Aorta (tissue), 5 donors: Measurements from ENCODE around the gene SMURF2. TPM values are rescaled to one million over a fixed set of nuclear protein-coding genes. Genes with fewer than 3 reads are reported as not detected.

Experiments used
- ATAC-seq: fragments of 200-7000 bp; cut with Tn5 transposase; one replicate; pipeline ENCODE4 v1.9.1; 2022; ENCODE audit warnings: moderate library complexity; ENCODE audit not compliant: low FRiP score
- DNase-seq, 2 donors: peaks; one replicate each; pipeline ENCODE4 v3.0.0-alpha.2; 2020
- H3K27ac ChIP-seq, 2 donors: one replicate each; pipeline ENCODE4 v1.5.1; 2013; ENCODE audit warnings: low read length in 2 of 2, mild to moderate bottlenecking in 2 of 2, moderate library complexity in 2 of 2, control low read depth in 1 of 2, inconsistent platforms in 1 of 2, low read depth in 1 of 2
- H3K27me3 ChIP-seq, 2 donors: one replicate each; pipeline ENCODE4 v1.6.1; 2013; ENCODE audit warnings: control low read depth in 1 of 2, low read length in 1 of 2, mild to moderate bottlenecking in 1 of 2, moderate library complexity in 1 of 2; ENCODE audit not compliant: insufficient read depth in 2 of 2, control insufficient read depth in 1 of 2
- H3K36me3 ChIP-seq, 2 donors: one replicate each; pipeline ENCODE4 v1.6.1; 2013; ENCODE audit warnings: control low read depth in 1 of 2, low read length in 1 of 2, mild to moderate bottlenecking in 1 of 2; ENCODE audit not compliant: insufficient read depth in 2 of 2, control insufficient read depth in 1 of 2
- H3K4me1 ChIP-seq, 2 donors: one replicate each; pipeline ENCODE4 v1.6.1; 2013; ENCODE audit warnings: low read length in 2 of 2, control low read depth in 1 of 2, mild to moderate bottlenecking in 1 of 2, moderate library complexity in 1 of 2; ENCODE audit not compliant: insufficient read depth in 2 of 2, control insufficient read depth in 1 of 2
- H3K4me3 ChIP-seq, 2 donors: one replicate each; pipeline ENCODE4 v1.5.1; 2013; ENCODE audit warnings: low read length in 2 of 2, control low read depth in 1 of 2, mild to moderate bottlenecking in 1 of 2
- H3K9me3 ChIP-seq: one replicate; pipeline ENCODE4 v1.6.1; 2013; ENCODE audit warnings: mild to moderate bottlenecking, low read length; ENCODE audit not compliant: control insufficient read depth
- WGBS, 2 donors: extraction: QIAGEN DNeasy Blood & Tissue Kit; methylation state at CpG; one replicate each; pipeline ENCODE4 v1.1.7; 2013; 5-methylcytosine and 5-hydroxymethylcytosine counted together
- intact Hi-C, 2 donors: fragments of 100-400 bp; cut with DNase I; formaldehyde crosslinking; loops; one replicate each; pipeline versions ENCODE4 v1.14.2 to v1.15.0; 2022
- polyA plus RNA-seq, 2 donors: library from polyadenylated mRNA; stranded (reverse); fragments of 200-250 nt; gene quantifications; one replicate each; pipeline ENCODE4 v1.2.3, GENCODE V29; 2013
- total RNA-seq, 2 donors: library from RNA; stranded (reverse); fragmentation: NEBNext Ultra II Directional; extraction: Animal tissue kit (Norgen Biotek cat#: 25700); gene quantifications; one replicate each; pipeline ENCODE4 v1.2.1, GENCODE V29; 2021
- donor health status: healthy with polysubstance abuse.
- donor health status: Bipolar disorder and iron deficiency.
- donor health status: DM: no; HTN: no; CAD: no.
- donor health status: DM: no; HTN: no; CAD: no.
- donor health status: DM: yes; HTN: yes; CAD: no.

The SMURF2 gene
- total and polyA plus RNA-seq, 4 donors, result 11.3 to 62.1 (median 24.4) TPM

DNA sequence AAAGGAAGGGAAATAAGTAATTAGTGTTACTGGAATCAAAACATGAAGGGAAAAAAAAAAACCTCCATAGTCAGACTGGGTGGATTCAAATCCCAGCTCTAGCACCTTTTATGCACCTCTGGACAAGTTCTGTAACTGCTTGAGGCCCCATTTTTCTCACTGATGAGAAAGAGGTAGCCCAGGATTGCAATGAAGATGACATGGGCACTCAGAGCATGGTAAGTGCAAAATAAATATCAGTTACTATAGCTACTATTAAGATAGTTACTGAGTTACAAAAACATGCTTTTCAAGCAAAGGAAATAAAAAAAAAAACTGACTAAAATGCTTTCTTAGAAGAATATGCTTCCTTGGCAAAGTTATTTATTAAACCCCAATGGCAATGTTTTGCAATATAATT is 96.5 kb downstream of the SMURF2 start:
- no peak overlapping the region for H3K27ac ChIP-seq
- no peaks in the 10 kb centered on the region for H3K9me3 ChIP-seq
- ATAC-seq (no peak), DNase-seq (no peak)
- no peak overlapping the region for H3K4me3 ChIP-seq
- H3K27me3 ChIP-seq, result no peaks in the 10 kb centered on the region
- H3K36me3 ChIP-seq, result peaks cover 2 to 7% of the 10 kb centered on the region in 2 donors
- intact Hi-C loops, result no loop called here
- no peaks in the 10 kb centered on the region for H3K4me1 ChIP-seq

DNA sequence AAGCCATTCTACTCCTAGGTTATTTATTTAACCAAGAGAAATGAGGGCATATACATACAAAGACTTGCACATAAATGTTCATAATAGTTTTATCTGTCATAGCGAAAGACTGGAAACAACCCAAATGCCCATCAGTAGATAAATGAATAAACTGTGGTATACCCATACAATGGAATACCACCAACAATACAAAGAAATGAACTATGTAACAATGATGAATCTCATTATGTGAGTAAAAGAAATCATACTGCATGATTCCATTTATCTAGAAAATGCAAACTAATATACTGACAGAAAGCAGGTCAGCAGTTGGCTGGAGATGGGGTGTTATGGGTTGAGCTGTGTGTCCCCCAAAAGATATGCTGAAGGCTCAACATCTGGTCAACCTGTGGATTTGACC is 98.0 kb downstream of the SMURF2 start:
- ATAC-seq (no peak), DNase-seq (no peak)
- intact Hi-C loops, result no loop called here
- Histone ChIP-seq H3K9me3 (no peaks in the 10 kb centered on the region), H3K4me3 (no peak overlapping the region), H3K4me1 (no peaks in the 10 kb centered on the region), H3K27ac (no peak overlapping the region), H3K27me3 (no peaks in the 10 kb centered on the region), H3K36me3 (peaks cover 2 to 3% of the 10 kb centered on the region in 2 donors)
- WGBS, 2 donors, result 87 to 96% methylated on average over 1 of the region's 1 CpG

DNA sequence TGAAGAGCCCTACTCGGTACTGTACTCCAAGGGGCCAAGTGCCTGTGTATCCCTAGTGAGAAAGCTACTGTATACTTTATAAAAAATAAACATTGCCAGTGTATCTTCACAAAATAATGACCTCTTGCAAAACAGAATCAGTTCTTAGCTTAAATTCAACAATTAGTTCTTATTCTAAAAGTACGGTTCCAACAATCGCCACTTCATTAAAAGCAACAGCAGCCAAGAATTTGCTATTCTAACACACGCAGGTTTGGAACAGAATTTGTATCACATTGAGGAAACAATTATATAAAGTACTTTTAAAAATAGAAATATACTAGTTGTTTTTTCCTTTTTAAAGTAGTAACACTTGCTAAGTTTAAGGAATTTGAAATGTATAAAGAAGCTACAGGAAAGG is 106.8 kb downstream of the SMURF2 start:
- Histone ChIP-seq H3K27me3 (no peaks in the 10 kb centered on the region), H3K36me3 (no peaks in the 10 kb centered on the region), H3K27ac (no peak overlapping the region), H3K4me3 (no peak overlapping the region), H3K9me3 (no peaks in the 10 kb centered on the region), H3K4me1 (no peaks in the 10 kb centered on the region)
- intact Hi-C loops, result no loop called here
- 53 to 54% methylated on average over 4 of the region's 4 CpGs for WGBS, 2 donors
- DNase-seq (no peak), ATAC-seq (no peak)

DNA sequence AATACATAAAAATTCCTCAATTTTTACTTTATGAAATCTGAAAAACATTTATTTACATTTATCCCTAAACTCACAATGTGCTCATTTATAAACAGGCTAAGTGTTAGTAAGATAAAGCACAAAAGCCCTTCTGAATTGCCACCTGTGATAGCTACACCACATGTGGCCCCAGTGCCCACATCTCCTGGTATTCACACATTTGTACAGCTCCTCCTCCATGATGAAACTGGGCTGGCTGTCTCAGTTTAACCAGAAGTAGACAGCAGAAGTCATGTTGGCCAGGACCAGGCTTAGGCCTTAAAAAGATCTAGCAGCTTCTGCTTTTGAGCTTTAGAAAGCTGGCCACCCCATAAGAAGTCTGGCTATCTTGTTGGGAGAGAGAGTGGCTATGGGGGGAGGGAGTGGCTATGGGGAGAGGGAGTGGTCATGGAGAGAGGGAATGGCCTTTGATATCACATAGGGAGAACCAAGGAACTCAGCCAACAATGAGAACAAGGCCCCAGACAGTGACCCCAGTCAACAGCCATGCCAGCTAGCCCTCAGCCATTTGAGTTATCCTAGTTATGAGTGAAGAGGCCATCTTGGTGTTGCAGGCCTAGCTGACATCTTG is 108.0 kb downstream of the SMURF2 start:
- intact Hi-C loops, result no loop called here
- Histone ChIP-seq H3K27me3 (no peaks in the 10 kb centered on the region), H3K4me1 (no peaks in the 10 kb centered on the region), H3K4me3 (no peak overlapping the region), H3K9me3 (no peaks in the 10 kb centered on the region), H3K27ac (no peak overlapping the region), H3K36me3 (no peaks in the 10 kb centered on the region)
- ATAC-seq (no peak), DNase-seq (no peak)

DNA sequence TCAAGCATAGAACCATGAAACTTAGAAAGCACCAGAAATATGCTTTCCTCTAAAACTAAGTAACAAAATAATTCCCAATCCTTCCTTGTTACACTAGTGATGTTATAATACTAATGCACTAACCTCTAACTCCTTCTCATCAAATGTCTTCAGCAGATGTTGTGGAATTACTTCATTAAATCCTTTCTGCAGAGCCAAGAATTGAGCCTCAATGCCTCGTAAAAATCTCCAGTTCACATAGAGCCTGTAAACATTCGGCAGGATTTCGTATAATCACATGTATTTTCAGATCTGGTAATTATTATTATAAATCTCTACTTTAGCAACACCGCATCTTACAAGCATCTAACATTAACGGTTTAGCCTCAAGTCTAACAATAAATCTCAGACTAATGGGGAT is 110.6 kb downstream of the SMURF2 start:
- intact Hi-C loops, result no loop called here
- no peaks in the 10 kb centered on the region for H3K36me3 ChIP-seq
- DNase-seq, result no peak
- WGBS, 2 donors, result 90 to 92% methylated on average over 5 of the region's 5 CpGs
- no peak for ATAC-seq
- H3K4me3 ChIP-seq, result no peak overlapping the region
- H3K27me3 ChIP-seq, result no peaks in the 10 kb centered on the region
- H3K4me1 ChIP-seq, result no peaks in the 10 kb centered on the region
- H3K27ac ChIP-seq, result no peak overlapping the region
- no peaks in the 10 kb centered on the region for H3K9me3 ChIP-seq

DNA sequence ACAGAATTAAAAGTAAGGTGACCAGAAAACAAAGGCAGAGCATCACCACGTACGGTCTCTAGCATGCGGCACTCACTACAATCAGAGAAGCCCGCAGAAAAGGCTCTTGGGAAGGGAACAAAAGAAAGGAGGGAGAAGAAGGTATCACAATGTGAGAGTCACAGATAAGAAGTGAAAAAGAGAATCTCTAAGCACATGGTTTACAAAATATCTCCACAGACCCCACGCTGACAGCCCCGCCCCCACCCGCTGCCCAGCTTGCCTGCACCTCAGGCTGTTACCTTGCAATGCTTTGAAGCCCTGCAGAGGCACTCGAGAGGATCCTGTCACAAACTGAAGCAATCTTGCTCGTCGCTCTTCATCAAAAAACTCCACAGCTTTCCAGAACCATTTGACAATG is 114.8 kb downstream of the SMURF2 start:
- H3K9me3 ChIP-seq, result no peaks in the 10 kb centered on the region
- DNase-seq, result no peak
- no peaks in the 10 kb centered on the region for H3K4me1 ChIP-seq
- no peak overlapping the region for H3K27ac ChIP-seq
- ATAC-seq, result no peak
- H3K36me3 ChIP-seq, result peaks cover 0 to 2% of the 10 kb centered on the region in 2 donors
- intact Hi-C loops, result no loop called here
- 75 to 76% methylated on average over 10 of the region's 10 CpGs for WGBS, 2 donors
- H3K27me3 ChIP-seq, result no peaks in the 10 kb centered on the region
- no peak overlapping the region for H3K4me3 ChIP-seq

DNA sequence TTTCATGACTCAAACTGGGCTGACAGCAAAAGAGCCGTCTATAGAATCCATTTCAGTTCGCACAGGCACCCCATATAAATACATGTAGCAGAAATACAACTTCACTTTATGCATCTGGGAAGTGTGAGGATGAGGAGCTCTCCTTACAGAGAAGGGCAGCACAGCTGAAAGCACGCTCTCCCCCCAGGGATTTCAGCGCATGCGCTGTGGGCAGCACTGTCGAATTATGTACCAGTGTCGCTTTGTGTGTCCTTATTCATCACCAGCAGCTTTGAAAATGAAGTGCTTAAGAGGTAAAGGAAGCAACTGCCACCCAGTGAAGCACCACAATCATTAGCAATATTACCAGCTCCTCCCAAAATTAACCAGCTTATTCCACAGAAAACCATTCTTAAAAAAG is 115.4 kb downstream of the SMURF2 start:
- Histone ChIP-seq H3K9me3 (no peaks in the 10 kb centered on the region), H3K27me3 (no peaks in the 10 kb centered on the region), H3K4me3 (no peak overlapping the region), H3K4me1 (no peaks in the 10 kb centered on the region), H3K36me3 (peaks cover 0 to 2% of the 10 kb centered on the region in 2 donors), H3K27ac (no peak overlapping the region)
- no peak for DNase-seq
- WGBS, 2 donors, result 78 to 84% methylated on average over 7 of the region's 7 CpGs
- no peak for ATAC-seq
- intact Hi-C loops, result no loop called here

DNA sequence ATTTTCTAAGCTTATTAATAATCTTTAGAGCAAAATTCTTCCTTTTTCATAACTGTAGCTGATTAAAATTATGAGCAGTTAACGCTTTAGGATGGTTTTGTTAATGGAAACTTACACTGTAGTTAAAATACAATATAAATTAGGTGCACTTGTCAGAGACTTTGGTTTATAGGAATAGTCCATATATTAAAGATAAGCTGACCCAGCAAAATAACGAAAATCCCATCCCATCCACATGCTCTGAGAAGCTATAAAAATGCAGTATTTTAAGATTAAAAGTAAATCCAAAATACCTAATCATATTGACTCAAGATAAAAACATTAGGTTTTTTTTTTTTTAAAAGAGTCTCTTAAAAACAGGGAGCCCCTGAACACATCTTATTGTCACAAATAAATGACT is 117.4 kb downstream of the SMURF2 start:
- Histone ChIP-seq H3K27ac (no peak overlapping the region), H3K27me3 (no peaks in the 10 kb centered on the region), H3K4me1 (no peaks in the 10 kb centered on the region), H3K4me3 (no peak overlapping the region), H3K36me3 (peaks cover 0 to 4% of the 10 kb centered on the region in 2 donors), H3K9me3 (no peaks in the 10 kb centered on the region)
- DNase-seq, result no peak
- no peak for ATAC-seq
- 86 to 88% methylated on average over 2 of the region's 2 CpGs for WGBS, 2 donors
- intact Hi-C loops, result no loop called here

DNA sequence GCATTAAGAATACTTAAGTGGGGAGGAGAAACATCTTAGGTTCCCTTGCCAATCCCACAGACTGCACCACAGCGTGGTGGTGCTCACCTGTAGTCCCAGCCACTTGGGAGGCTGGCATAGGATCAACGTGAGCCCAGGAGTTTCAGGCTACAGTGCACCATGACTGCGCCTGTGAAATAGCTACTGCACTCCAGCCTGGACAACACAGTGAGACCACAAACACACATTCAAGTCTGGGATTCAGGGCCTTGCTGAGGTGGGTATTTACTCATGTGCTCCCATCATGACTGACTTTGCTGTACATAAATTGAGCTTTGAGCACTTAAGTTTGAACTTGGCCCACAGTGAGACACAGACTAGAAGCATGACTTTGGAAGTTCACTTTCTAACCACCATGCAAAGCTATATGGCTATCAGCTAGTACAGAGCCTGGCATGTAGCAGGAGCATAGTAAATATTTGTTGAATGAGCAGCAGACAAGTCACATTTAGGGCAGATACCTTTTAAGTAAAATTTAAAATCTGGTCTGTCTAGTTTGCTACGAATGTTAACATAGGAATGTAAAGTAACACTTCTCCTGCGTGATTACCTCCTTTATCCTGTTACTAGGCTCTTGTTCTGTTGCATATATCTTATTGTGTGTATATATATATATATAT is 121.9 kb downstream of the SMURF2 start:
- 91 to 97% methylated on average over 5 of the region's 5 CpGs for WGBS, 2 donors
- DNase-seq, result no peak
- peaks cover 0 to 13% of the 10 kb centered on the region in 2 donors for H3K36me3 ChIP-seq

More for the DNA sequence above, 121.9 kb downstream of the SMURF2 start:
- Histone ChIP-seq H3K27ac (no peak overlapping the region), H3K27me3 (no peaks in the 10 kb centered on the region), H3K4me3 (no peak overlapping the region), H3K9me3 (no peaks in the 10 kb centered on the region), H3K4me1 (no peaks in the 10 kb centered on the region)
- no peak for ATAC-seq
- intact Hi-C loops, result no loop called here
